Stimulated activated CD4-positive, alpha-beta T cell treated with anti-CD3 and anti-CD28 coated beads, Interleukin-2, amount 100 ng/mL, for 24 hours (primary cell): Measurements from ENCODE around the gene CROCC2.
"Not testable (repeated sequence)": the region's sequence is repeated elsewhere in the genome, so short reads cannot be mapped to it uniquely, and the experiment has no call there.

ENCODE experiments used
- DNase-seq, 2 donors: peaks; one replicate each; pipeline ENCODE4 v3.0.0-alpha.2; 2020

The CROCC2 gene

DNA sequence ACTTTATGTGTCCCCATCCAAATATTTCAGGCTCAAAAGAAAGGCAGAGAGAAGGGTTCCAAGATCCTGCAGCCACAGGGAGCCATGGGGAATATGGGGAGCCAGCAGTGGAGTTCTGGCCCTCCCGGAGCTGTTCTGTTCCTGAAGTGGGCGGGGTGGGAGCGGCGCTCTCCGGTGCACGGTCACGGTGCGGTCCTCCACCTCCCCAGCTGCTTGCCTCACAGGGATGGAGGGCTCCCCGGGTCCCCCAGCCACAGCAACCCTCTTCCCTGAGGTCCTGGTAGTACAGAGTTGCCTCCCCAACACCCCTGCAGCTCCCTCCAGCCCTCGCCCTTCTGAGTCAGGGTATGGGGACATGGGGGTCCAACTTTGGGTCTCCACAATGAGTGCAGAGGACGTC lies 66.1 kb downstream of the CROCC2 start:
- DNase-seq = no peak

DNA sequence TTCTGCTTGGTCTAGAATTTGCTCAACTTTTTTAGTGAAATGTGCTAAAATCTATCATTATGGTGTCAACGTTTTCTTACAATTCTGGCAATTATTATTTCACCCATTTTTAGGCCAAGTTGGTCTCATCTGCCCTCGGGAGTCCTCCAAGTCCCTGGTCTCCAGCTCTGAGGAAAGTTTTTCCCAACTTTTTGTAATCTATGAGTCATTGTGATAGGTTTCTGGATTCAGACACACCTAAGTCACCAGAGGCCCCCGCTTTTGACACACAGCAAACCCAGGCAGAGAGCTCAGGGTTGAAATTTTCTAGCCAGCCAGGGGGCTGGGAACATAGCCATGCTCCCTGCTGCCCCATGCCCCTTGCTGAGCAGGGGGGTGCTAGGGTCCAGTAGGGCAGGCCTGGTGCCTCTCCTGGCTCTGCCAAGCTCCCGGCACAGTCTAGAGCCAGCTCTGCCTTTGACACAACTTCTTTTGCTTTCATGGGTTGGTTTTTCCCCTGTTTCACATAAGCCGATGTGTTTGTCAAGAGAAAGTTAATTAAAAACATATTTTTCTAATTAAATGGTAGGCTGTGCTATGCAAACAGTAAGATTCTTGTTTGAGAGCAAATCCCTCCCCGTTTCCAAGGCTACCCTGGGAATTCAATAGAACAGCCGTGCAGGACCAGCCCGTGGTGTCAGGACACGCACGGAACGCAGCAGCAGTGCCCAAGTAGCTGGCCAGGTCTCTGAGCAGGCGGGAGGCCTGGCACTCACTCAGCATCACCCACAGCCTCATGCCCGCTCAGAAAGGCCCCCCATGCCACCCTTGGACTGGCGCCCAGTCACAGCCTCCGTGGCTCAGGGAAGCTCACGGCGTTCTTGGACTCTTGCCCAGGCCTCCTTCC lies 66.7 kb downstream of the CROCC2 start:
- DNase-seq = no peak

DNA sequence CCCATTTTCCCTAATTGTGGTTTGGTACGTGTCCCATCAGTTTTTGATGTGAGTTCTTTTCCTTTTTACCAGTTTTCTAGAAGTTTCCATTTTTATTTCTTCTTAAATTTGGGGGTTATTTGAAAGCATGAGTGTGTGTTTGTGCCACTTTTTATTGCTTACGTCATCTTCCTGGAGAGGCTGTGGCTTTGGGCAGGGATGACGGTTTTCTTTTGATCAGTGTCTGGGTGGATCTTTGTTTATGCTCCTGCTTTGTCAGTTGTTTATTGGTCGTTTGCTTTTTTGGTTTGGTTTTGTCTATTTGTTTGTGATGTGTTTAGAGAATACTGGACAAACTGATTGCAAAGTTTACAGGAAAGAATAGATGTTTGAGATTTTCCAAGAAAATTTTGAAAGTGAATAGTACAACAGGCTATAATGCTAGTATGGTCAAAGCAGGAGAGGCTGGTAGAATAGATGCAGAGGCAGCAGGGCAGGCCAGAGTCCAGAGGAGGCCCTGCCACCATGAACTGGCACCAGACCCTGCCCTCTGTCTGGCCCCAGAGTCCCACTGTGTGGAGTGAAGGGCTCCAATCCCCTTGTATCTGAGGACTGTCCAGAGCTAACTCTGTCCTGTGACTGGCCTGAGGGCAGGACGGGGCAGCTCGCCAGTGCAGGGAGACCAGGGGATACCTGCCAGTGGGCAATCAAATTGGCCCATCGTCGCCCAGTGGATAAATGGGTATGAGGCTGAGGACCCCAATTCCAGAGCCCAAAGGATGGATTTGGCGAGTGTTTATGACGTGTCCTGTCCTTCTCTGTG lies 68.8 kb downstream of the CROCC2 start:
- DNase-seq = no peak

DNA sequence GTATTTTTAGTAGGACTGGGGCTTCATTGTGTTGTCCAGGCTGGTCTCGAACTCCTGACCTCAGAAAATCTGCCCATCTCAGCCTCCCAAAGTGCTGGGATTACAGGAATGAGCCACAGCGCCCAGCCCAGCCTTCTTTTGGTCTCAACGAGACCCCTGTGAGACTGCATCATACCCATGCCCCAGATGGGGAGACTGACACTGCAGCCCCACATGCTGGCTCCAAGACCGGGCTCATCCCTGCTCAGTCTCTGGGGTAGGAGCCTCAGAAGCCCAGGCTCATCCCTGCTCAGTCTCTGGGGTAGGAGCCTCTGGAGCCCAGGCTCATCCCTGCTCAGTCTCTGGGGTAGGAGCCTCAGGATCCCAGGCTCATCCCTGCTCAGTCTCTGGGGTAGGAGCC lies 69.8 kb downstream of the CROCC2 start:
- DNase-seq = not testable (repeated sequence)

DNA sequence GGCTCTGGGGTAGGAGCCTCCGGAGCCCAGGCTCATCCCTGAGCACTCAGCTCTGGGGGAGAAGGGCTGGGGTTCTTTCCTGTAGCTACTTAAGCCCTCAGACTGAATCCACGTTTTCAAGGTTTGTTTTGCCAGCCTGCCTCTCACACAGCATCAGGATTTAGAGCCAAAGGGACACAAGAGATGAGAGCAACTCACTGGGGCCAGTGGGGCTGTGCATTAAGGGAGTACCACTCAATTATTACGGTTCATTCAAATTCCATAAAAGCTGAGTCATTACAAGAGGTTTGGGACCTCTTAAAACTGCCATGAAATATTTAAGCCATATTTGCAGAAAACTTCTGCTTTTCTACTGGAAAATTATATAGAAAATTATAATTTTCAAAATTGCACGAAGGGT lies 75.1 kb downstream of the CROCC2 start:
- DNase-seq = no peak

DNA sequence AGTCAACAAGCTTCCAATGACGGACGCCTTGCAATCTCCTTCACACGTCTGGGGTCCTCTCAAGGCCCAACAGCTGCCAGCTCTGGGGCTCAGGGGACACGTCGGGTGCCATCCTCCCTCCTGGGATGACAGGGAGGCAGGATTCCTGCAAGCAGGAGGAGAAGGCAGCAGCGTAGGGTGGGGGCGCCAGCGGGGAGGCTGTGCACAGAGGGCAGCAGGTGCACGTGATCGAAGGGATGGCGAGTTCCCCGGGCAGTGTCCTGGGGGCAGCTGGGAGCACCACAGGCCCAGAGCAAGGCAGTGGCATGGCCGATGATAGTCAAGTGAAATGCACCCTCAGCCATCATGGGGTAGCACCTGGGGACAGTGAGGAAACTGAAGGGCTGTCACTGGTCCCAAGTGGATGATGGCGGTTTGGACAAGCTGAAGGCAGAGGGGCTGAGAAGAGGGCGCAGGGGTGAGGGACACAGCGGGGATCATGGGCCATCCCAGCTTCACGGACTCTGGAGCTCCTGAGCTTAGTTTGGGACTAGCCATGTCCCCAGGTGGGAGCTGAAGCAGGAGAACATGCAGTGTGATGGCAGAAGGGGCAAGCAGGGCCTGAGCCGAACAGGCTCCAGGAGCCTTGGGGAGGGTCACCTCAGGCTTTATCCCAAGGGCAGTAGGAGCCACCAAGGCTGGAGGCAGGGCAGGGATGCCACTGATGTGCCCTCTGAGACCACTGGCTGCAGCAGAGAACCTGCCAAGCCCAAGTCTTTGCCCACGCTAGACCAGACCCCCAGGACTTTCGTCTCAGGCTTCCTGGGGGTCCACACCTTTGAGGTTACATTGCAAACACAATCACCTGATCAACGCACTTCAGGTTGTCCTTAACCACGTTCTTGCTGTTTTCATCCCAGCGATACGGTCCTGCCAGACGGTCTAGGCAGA lies 76.0 kb downstream of the CROCC2 start:
- DNase-seq = no peak

DNA sequence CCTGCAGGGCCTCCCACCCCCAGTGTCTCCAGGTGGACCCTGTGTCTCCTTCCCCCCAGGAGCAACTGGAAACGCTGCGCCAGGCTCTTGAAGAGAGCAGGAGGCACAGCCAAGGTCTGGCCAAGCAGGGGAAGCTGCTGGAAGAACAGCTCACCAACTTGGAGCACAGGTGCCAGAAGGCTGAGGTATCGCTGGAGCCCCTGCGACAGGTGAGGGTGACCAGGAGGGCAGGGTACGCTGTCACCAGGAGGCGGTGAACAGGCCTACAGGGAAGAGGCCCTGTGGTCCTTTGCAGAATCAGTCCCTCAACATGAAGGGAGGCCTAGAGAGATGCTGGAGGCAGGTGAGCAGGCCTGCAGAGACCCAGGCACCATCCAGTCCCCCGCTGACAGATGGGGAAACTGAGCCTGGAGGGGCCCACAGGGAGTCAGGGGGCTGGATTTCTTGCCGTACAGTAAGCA lies 76.7 kb downstream of the CROCC2 start:
- no peak for DNase-seq

DNA sequence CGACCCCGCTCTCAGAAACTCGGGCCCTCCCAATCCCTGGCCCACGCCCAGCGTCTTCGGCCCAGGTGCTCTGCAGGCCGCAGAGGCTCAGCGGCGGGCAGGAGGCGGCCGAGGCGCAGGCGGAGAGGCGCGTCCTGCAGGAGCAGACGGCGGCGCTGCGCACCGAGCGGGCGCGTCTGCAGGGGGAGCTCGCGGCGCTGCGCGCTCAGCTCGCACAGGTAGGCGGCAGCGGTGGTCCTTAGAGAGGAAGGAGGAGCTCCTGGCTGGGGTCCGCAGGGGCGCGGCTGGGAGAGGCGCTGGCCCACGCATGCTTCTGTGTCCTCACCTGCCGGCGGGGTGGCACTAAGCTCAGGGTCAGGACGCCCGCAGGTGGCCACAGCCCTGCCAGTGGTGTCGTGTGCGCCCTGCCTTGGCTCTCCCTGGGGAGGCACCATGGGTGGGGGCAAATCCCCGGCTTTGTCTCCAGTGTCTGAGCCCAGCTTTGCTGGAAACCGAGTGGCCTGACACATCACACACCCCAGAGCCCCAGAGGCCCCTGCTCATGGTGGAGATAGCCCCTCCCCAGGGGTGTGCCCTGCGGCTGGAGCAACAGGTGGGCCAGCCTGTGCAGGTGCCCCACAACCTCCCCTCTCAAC lies 77.3 kb downstream of the CROCC2 start:
- DNase-seq = peak in 1 of 2 donors; percentile 48

- DNase-seq = no peak
Observed at GRCh38 chr2:240983996-240984498, 77.9 kb downstream of the CROCC2 start.

DNA sequence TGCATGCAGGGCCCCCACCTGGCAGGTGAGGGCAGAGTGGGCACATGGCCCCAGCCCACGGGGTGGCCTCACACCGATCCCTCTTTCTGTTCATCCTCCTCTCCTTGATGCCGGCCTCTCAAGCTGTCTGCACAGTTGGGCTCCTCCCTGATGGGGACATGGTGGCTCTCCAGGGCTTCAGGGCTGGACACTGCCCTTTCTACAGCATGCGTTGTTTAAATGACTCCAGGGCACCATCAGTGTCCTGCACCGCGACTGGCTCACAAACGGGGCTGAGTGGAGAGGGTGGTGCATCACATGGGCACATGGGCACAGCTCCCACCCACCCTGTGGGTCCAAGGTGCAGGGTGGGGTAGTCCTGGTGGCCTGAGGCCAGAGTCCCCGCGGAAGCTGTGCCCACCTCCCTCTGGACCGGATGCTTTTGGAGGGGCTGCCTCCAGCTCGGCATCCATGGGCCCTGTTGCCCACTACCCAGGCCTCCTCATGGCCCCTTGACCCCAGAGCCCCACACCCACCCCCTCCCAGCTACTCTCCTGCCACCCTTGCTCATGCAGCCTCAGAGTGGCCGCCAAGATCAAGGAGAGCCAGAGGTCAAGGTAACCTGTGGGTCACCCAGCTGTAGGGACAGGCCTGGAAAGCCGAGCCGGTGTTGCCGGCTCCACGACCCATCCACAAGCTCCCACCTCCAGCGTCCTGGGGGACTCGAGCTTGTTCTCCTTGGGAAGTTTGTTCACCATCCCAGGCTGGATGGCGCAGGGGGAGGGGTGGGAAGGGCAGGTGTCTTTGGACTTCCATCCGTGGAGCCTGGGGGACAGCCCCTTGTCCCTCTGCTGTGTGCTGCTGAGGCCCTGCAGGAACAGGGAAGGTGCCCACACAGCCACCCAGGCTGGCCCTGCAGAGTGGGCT lies 80.0 kb downstream of the CROCC2 start:
- no peak for DNase-seq

GRCh38 chr2:240986787-240987411 lies 80.8 kb downstream of the CROCC2 start:
- DNase-seq = no peak

GRCh38 chr2:240987588-240987987 lies 81.5 kb downstream of the CROCC2 start:
- DNase-seq = no peak

DNA sequence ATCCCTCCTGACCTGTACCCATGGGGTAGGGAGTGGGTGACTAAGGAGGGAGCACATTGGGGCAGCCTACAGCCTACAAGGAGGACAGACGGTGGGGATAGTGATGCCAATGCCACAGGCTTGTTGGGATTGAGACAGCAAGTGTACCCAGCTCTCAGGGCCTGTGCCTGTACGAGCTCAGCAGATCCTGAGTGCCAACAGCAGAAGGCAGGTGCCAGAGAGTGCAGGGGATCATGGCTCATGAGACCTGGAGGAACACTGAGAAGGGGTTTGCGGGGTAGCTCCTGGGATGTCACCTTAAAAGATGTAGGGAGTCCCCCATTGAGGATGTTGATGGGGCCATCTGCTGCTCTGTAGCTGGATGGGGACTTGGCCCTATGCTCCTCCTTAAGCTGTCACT lies 82.0 kb downstream of the CROCC2 start:
- no peak for DNase-seq

DNA sequence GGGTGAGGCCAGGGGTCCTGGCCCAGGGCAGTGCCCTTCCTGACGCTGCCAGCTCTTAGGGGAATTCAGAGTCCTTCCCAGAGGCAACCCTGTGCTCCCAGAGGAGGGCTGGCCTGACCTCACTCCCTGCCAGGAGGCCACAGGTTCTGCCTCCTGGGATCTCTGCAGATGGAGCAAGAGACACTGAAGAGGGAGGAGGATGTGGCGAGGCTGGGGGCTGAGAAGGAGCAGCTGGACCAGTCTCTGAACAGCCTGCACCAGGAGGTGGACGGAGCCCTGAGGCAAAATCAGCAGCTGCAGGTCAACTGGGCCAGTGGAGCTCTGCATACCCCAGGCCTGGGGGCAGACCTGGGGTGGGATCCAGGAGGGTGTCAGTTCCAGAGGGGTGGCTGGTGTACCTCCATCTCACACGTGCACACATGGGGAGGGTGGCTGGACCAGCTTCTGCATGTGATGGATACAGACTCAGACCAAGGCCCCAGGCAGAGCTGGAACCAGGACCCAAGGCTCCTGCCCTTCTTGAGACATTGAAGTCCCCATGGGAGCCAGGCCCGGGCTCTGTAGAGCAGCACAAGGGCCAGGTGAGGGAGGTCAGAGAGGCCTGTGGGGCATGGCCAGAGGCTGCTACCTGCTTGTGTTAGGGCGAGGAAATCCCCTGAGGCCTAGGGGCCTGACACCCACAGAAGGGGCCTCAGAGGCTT lies 82.6 kb downstream of the CROCC2 start:
- no peak for DNase-seq

GRCh38 chr2:240989451-240990265 lies 83.5 kb downstream of the CROCC2 start:
- DNase-seq = no peak

GRCh38 chr2:240990266-240990529 lies 84.1 kb downstream of the CROCC2 start:
- no peak for DNase-seq

- no peak for DNase-seq
Observed at GRCh38 chr2:240990726-240991377, 84.7 kb downstream of the CROCC2 start.

- DNase-seq = no peak
Observed at GRCh38 chr2:240991378-240992263, 85.5 kb downstream of the CROCC2 start.
